D721Med (cell line): ENCODE data around the gene OSER1.

Experiments used
- DNase-seq: peaks from one replicate; pipeline ENCODE4 v3.0.0; 2011; ENCODE audit warnings: low spot score; ENCODE audit not compliant: insufficient read length
- FAIRE-seq: peaks from 2 replicates; lab custom pipeline; 2011; peaks lifted over from hg19 to GRCh38; lab: Jason Lieb, UNC
- TF ChIP-seq, protein P1 (sequence below): IDR thresholded peaks from 2 replicates; pipeline ENCODE4 v1.5.1; 2012; ENCODE audit warnings: mild to moderate bottlenecking, control low read depth; ENCODE audit not compliant: insufficient read depth; ENCODE audit errors: missing control alignments

Gene OSER1

GRCh38 chr20:44174996-44175765, 35.4 kb downstream of the OSER1 start:
- TF ChIP-seq, protein P1, sequence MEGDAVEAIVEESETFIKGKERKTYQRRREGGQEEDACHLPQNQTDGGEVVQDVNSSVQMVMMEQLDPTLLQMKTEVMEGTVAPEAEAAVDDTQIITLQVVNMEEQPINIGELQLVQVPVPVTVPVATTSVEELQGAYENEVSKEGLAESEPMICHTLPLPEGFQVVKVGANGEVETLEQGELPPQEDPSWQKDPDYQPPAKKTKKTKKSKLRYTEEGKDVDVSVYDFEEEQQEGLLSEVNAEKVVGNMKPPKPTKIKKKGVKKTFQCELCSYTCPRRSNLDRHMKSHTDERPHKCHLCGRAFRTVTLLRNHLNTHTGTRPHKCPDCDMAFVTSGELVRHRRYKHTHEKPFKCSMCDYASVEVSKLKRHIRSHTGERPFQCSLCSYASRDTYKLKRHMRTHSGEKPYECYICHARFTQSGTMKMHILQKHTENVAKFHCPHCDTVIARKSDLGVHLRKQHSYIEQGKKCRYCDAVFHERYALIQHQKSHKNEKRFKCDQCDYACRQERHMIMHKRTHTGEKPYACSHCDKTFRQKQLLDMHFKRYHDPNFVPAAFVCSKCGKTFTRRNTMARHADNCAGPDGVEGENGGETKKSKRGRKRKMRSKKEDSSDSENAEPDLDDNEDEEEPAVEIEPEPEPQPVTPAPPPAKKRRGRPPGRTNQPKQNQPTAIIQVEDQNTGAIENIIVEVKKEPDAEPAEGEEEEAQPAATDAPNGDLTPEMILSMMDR: no peak
- no peak for FAIRE-seq
- no peak for DNase-seq

- TF ChIP-seq, protein P1: no peak
- no peak for FAIRE-seq
- DNase-seq: no peak
These were observed 36.7 kb downstream of the OSER1 start for GRCh38 chr20:44173846-44174245.

GRCh38 chr20:44173116-44173515, 37.5 kb downstream of the OSER1 start:
- FAIRE-seq: no peak
- TF ChIP-seq, protein P1: no peak
- no peak for DNase-seq

DNA sequence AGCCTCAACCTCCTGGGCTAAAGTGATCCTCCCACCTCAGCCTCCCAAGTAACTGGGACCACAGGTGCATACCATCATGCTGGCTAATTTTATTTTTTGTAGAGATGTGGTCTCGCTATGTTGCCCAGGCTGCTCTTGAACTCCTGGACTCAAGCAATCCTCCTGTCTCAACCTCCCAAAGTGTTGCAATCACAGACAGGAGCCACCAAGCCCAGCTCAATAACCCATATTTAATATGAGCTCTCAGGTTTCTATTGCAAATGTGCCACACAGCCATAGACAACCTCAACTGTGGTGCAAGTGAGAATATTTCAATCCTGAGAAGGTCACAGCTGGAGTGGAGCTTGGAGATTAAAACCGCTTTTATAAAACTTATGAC, 38.0 kb downstream of the OSER1 start:
- FAIRE-seq: no peak
- DNase-seq: no peak
- TF ChIP-seq, protein P1: no peak

DNA sequence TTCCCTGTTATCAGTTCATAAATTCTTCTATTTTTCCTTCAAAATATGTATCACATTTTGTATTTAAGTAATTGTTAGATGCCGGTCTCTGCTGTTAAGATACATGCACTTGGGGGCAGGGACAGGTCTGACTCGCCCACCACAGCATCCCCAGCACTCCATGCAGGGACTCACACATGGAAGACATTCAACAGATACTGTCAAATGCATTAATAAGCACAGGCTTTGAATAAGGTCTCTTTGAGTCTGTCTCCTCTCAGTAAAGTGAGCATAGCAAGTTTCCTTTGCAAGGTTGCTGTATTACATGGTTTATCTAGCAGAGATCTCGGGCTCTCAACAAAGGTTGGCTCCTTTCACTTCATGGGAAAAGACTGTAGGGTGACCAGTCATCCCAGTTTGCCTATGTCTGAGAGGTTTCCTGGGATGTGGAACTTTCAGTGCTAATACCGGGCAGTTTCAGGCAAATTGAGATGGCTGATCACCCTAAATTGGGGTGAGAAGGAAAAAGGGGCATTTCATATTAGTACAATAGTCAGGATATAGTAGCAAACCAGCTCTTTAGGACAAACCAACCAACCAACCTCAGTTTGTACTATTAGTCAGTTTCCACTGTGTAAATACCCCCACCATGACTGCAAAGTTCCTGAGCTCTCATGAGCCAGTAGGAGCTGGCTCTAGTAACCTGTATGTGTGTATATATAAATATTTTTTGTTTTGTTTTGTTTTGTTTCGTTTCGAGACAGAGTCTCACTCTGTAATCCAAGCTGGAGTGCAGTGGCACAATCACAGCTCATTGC, 38.6 kb downstream of the OSER1 start:
- DNase-seq (no peak), FAIRE-seq (no peak)
- TF ChIP-seq, protein P1: no peak

DNA sequence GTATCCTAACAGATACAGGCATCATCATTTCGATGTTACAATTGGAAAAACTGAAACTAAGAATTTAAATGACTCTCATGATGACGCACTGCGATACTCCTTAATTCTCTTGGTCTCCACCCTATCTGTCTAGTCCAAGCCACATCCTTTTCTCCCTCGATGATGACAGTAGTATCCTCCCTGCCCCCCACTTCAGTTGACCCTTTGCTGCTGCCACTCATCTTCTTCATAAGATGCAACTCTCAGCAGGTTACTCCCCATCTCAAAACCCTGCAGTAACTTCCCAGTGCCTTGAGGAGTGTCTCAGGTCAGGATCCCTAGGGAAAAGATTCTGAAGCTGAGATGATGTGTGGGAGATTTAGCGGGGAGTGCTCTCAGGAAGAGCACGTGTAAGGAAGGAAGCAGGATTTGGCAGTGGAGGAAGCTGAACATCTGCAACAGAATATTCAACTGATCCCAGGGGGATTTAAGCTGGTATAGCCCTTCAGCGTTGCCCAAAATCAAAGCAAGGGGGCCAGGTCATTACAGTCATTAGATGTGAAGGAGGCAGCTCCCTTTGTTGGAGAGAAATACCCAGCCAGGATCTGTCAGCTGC, 39.7 kb downstream of the OSER1 start:
- DNase-seq (no peak), FAIRE-seq (no peak)
- TF ChIP-seq, protein P1: no peak
